CD4-positive, CD25-positive, alpha-beta regulatory T cell (primary cell): ENCODE results near the gene PICK1. TPM values are rescaled to one million over a fixed set of nuclear protein-coding genes. Genes with fewer than 3 reads are reported as not detected.
"Not testable (repeated sequence)": the region's sequence is repeated elsewhere in the genome, so short reads cannot be mapped to it uniquely, and the experiment has no call there.

Experiments
- ATAC-seq, 2 donors: fragments of 150-1000 bp; cut with Tn5 transposase; one replicate each; pipeline ENCODE4 v1.10.0; 2021; ENCODE audit warnings: low read depth in 2 of 2, moderate number of reproducible peaks in 2 of 2, moderate library complexity in 1 of 2
- DNase-seq, 3 donors: peaks; one replicate each; pipeline versions ENCODE4 v3.0.0 to v3.0.0-alpha.2; 2012 to 2022; ENCODE audit warnings: mixed read lengths in 1 of 3
- H3K27ac ChIP-seq: one replicate; pipeline ENCODE4 v1.7.0; 2013; ENCODE audit warnings: mild to moderate bottlenecking, low read length; ENCODE audit not compliant: insufficient read depth, poor library complexity, severe bottlenecking
- H3K27me3 ChIP-seq: one replicate; pipeline ENCODE4 v1.7.0; 2013; ENCODE audit warnings: low read length; ENCODE audit not compliant: control insufficient read depth, insufficient read depth
- H3K36me3 ChIP-seq: one replicate; pipeline ENCODE4 v1.7.0; 2013; ENCODE audit warnings: mild to moderate bottlenecking, low read length, moderate library complexity; ENCODE audit not compliant: control insufficient read depth, insufficient read depth
- H3K4me1 ChIP-seq: 2 replicates; pipeline ENCODE4 v1.7.0; 2013; ENCODE audit warnings: mild to moderate bottlenecking, low read length; ENCODE audit not compliant: insufficient read depth, control insufficient read depth, poor library complexity, severe bottlenecking
- H3K4me3 ChIP-seq: one replicate; pipeline ENCODE4 v1.7.0; 2013; ENCODE audit warnings: low read depth, mild to moderate bottlenecking, low read length, moderate library complexity
- H3K9me3 ChIP-seq, 2 experiments: 1 replicate in 1 of 2; 2 replicates in 1 of 2; pipeline ENCODE4 v1.7.0; 2013; ENCODE audit warnings: low read length in 2 of 2, mild to moderate bottlenecking in 1 of 2, moderate library complexity in 1 of 2; ENCODE audit not compliant: control insufficient read depth in 2 of 2
- H3K27ac Mint-ChIP-seq, 3 donors: one replicate each; pipeline ENCODE4 v1.8.0; 2020 to 2022; ENCODE audit warnings: mild to moderate bottlenecking in 3 of 3, mixed read lengths in 3 of 3, moderate library complexity in 2 of 3
- H3K27me3 Mint-ChIP-seq: one replicate; pipeline ENCODE4 v1.8.0; 2022; ENCODE audit warnings: mild to moderate bottlenecking, mixed read lengths
- H3K36me3 Mint-ChIP-seq: one replicate; pipeline ENCODE4 v1.8.0; 2020; ENCODE audit warnings: mixed read lengths
- H3K4me1 Mint-ChIP-seq, 4 donors: one replicate each; pipeline ENCODE4 v1.8.0; 2020 to 2022; ENCODE audit warnings: mixed read lengths in 4 of 4, mild to moderate bottlenecking in 1 of 4
- H3K4me3 Mint-ChIP-seq, 4 donors: one replicate each; pipeline ENCODE4 v1.8.0; 2020 to 2022; ENCODE audit warnings: mild to moderate bottlenecking in 4 of 4, mixed read lengths in 4 of 4, moderate library complexity in 3 of 4
- H3K9me3 Mint-ChIP-seq, 7 donors: one replicate each; pipeline ENCODE4 v1.8.0; 2020 to 2022; ENCODE audit warnings: mixed read lengths in 7 of 7, mild to moderate bottlenecking in 3 of 7, moderate library complexity in 2 of 7
- polyA plus RNA-seq, 4 donors: library from polyadenylated mRNA; unstranded; fragments of 300-500 nt; fragmentation: Illumina TruSeq; gene quantifications; one replicate each; pipeline ENCODE4 v1.2.3, GENCODE V29; 2021
- total RNA-seq: library from RNA; stranded (reverse); gene quantifications from one replicate; pipeline ENCODE4 v1.2.3, GENCODE V29; 2022

PICK1 gene
- total and polyA plus RNA-seq, 5 donors from 2014 or later = 4.5 to 23.0 (median 7.0) TPM

- peaks cover 3% of the 10 kb centered on the region for H3K36me3 ChIP-seq
- DNase-seq (peak; percentile 42 to 70 (median 62)), ATAC-seq (peak; percentile 62 to 70)
- no peak overlapping the region for H3K27ac ChIP-seq
- no peak overlapping the region for H3K4me3 ChIP-seq
- H3K4me3 Mint-ChIP-seq = peak overlapping the region in 2 of 4 donors; percentile 51 to 72
- no peaks in the 10 kb centered on the region for H3K9me3 ChIP-seq
- H3K9me3 Mint-ChIP-seq = peaks cover 0 to 1% (median 0%) of the 10 kb centered on the region in 7 donors
- peaks cover 5% of the 10 kb centered on the region for H3K27me3 Mint-ChIP-seq
- peaks cover 14% of the 10 kb centered on the region for H3K36me3 Mint-ChIP-seq
- no peaks in the 10 kb centered on the region for H3K4me1 ChIP-seq
- H3K27me3 ChIP-seq = no peaks in the 10 kb centered on the region
- peaks cover 2 to 7% (median 4%) of the 10 kb centered on the region in 4 donors for H3K4me1 Mint-ChIP-seq
- H3K27ac Mint-ChIP-seq = peak overlapping the region in 1 of 3 donors; percentile 31
Measured at GRCh38 chr22:38114484-38115398, 57.5 kb downstream of the PICK1 start.

GRCh38 chr22:38115423-38116205 is 58.4 kb downstream of the PICK1 start:
- H3K4me3 ChIP-seq = no peak overlapping the region
- no peaks in the 10 kb centered on the region for H3K4me1 ChIP-seq
- no peak overlapping the region for H3K27ac ChIP-seq
- Mint-ChIP-seq H3K27me3 (peaks cover 5% of the 10 kb centered on the region), H3K4me1 (peaks cover 2 to 7% (median 4%) of the 10 kb centered on the region in 4 donors), H3K27ac (no peak overlapping the region), H3K4me3 (no peak overlapping the region), H3K9me3 (peaks cover 0 to 1% (median 0%) of the 10 kb centered on the region in 7 donors), H3K36me3 (peaks cover 16% of the 10 kb centered on the region)
- H3K9me3 ChIP-seq = no peaks in the 10 kb centered on the region
- ATAC-seq (no peak), DNase-seq (no peak)
- H3K36me3 ChIP-seq = peaks cover 3% of the 10 kb centered on the region
- no peaks in the 10 kb centered on the region for H3K27me3 ChIP-seq

GRCh38 chr22:38117556-38117955 is 60.4 kb downstream of the PICK1 start:
- H3K27ac ChIP-seq, DNase-seq, H3K27ac Mint-ChIP-seq, H3K4me1 ChIP-seq, H3K9me3 ChIP-seq, H3K4me3 ChIP-seq, H3K9me3 Mint-ChIP-seq, H3K36me3 ChIP-seq, H3K4me3 Mint-ChIP-seq, H3K27me3 Mint-ChIP-seq, H3K4me1 Mint-ChIP-seq, ATAC-seq, H3K27me3 ChIP-seq: not testable (repeated sequence)
- peaks cover 16% of the 10 kb centered on the region for H3K36me3 Mint-ChIP-seq

- H3K27me3 ChIP-seq = no peaks in the 10 kb centered on the region
- no peak overlapping the region for H3K4me3 Mint-ChIP-seq
Measured at GRCh38 chr22:38118182-38118581, 61.0 kb downstream of the PICK1 start.

GRCh38 chr22:38118747-38119146 is 61.5 kb downstream of the PICK1 start:
- not testable (repeated sequence) for H3K27me3 Mint-ChIP-seq, H3K27ac ChIP-seq

More at GRCh38 chr22:38118182-38118581, 61.0 kb downstream of the PICK1 start:
- peaks cover 2 to 7% (median 4%) of the 10 kb centered on the region in 4 donors for H3K4me1 Mint-ChIP-seq
- no peak overlapping the region for H3K27ac Mint-ChIP-seq
- DNase-seq = no peak
- H3K27ac ChIP-seq = no peak overlapping the region
- no peak for ATAC-seq
- H3K36me3 Mint-ChIP-seq = peaks cover 14% of the 10 kb centered on the region
- H3K9me3 Mint-ChIP-seq = no peaks in the 10 kb centered on the region
- no peaks in the 10 kb centered on the region for H3K4me1 ChIP-seq
- H3K4me3 ChIP-seq = no peak overlapping the region
- H3K27me3 Mint-ChIP-seq = peaks cover 5% of the 10 kb centered on the region
- H3K9me3 ChIP-seq = no peaks in the 10 kb centered on the region
- peaks cover 3% of the 10 kb centered on the region for H3K36me3 ChIP-seq

GRCh38 chr22:38120359-38121110 is 63.3 kb downstream of the PICK1 start:
- Histone ChIP-seq H3K27ac (no peak overlapping the region), H3K9me3 (no peaks in the 10 kb centered on the region), H3K27me3 (no peaks in the 10 kb centered on the region), H3K4me3 (no peak overlapping the region), H3K4me1 (no peaks in the 10 kb centered on the region), H3K36me3 (peaks cover 5% of the 10 kb centered on the region)
- no peak for DNase-seq
- H3K27ac Mint-ChIP-seq = no peak overlapping the region
- ATAC-seq = no peak
- H3K4me1 Mint-ChIP-seq = no peaks in the 10 kb centered on the region
- H3K4me3 Mint-ChIP-seq = no peak overlapping the region
- H3K36me3 Mint-ChIP-seq = peaks cover 13% of the 10 kb centered on the region
- no peaks in the 10 kb centered on the region for H3K9me3 Mint-ChIP-seq
- no peaks in the 10 kb centered on the region for H3K27me3 Mint-ChIP-seq

More at GRCh38 chr22:38118747-38119146, 61.5 kb downstream of the PICK1 start:
- not testable (repeated sequence) for H3K4me3 ChIP-seq, H3K9me3 ChIP-seq, DNase-seq, H3K4me3 Mint-ChIP-seq, H3K4me1 ChIP-seq, H3K36me3 ChIP-seq, H3K4me1 Mint-ChIP-seq, ATAC-seq, H3K27ac Mint-ChIP-seq, H3K9me3 Mint-ChIP-seq, H3K27me3 ChIP-seq
- H3K36me3 Mint-ChIP-seq = peaks cover 14% of the 10 kb centered on the region

GRCh38 chr22:38122616-38123015 is 65.4 kb downstream of the PICK1 start:
- H3K27ac Mint-ChIP-seq = no peak overlapping the region
- Histone ChIP-seq H3K27ac (no peak overlapping the region), H3K36me3 (peaks cover 5% of the 10 kb centered on the region), H3K4me1 (no peaks in the 10 kb centered on the region), H3K27me3 (no peaks in the 10 kb centered on the region), H3K9me3 (no peaks in the 10 kb centered on the region), H3K4me3 (no peak overlapping the region)
- no peaks in the 10 kb centered on the region for H3K9me3 Mint-ChIP-seq
- H3K27me3 Mint-ChIP-seq = no peaks in the 10 kb centered on the region
- H3K36me3 Mint-ChIP-seq = peaks cover 13% of the 10 kb centered on the region
- H3K4me3 Mint-ChIP-seq = no peak overlapping the region
- no peaks in the 10 kb centered on the region for H3K4me1 Mint-ChIP-seq
- no peak for ATAC-seq
- no peak for DNase-seq
